Stimulated activated CD4-positive, alpha-beta T cell treated with anti-CD3 and anti-CD28 coated beads, Interleukin-12 subunit alpha, Interleukin-12 subunit beta, amount 100 ng/mL, for 24 hours (primary cell): ENCODE results near the gene CRACDL.

Experiments
- DNase-seq, 2 experiments: peaks; one replicate each; pipeline ENCODE4 v3.0.0-alpha.2; 2020; ENCODE audit warnings: low read depth in 2 of 2

CRACDL gene

GRCh38 chr2:98859323-98859722, 76.7 kb downstream of the CRACDL start:
- no peak for DNase-seq

DNA sequence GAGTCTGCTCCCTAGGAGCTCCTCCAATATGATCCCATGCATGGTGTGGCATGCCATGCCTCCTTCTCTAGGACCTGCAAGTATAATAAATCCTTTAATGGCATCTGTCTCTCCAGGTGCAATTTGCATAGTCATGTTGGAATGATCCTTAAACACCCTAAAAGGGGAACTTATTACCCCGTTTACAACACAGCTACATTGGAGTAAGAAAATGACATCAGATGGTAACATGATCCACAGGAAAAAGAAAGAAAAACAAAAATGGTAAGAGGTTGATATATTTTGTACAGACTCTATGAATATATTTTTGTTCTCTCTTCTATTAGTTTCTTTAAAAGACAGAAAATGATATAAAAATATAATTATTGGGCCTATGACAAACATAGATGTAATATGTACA, 79.0 kb downstream of the CRACDL start:
- DNase-seq, result no peak

DNA sequence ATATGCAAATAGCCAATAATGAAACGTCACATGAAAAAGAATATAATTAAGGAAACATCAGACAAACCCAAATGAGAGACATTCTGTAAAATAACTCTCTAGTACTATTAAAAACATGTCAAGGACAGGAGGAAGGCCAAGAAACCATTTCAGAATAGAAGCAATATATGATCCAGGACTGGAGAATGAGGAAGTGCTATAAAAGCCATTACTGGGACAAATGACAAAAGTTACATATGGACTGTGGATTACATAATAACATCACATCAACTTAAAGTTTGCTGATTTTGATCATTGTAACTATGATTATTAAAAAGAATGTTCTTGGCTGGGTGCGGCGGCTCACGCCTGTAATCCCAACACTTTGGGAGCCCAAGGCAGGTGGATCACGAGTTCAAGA, 81.3 kb downstream of the CRACDL start:
- DNase-seq, result no peak

GRCh38 chr2:98852932-98853331, 83.1 kb downstream of the CRACDL start:
- no peak for DNase-seq

DNA sequence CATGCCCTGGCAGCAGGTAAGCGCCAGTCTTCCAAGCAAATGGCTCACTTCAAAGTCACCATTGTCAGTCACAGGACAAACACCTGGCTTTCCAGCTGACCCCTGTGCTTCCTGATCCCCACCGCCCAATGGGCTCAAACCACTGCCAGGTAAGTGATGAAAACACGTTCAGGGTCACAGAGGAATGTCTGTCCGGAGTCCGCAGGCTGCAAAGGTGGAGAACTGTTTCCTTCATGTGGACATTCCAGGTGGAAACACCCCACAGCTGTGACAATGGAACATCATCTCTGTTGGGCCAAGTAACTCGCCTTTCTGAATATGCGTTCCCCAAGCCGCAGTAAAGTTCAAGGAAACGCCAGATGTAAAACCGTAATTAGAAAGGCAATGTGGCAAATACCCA, 86.0 kb downstream of the CRACDL start:
- DNase-seq, result no peak

- no peak for DNase-seq
Observed at GRCh38 chr2:98849113-98849512, 86.9 kb downstream of the CRACDL start.

DNA sequence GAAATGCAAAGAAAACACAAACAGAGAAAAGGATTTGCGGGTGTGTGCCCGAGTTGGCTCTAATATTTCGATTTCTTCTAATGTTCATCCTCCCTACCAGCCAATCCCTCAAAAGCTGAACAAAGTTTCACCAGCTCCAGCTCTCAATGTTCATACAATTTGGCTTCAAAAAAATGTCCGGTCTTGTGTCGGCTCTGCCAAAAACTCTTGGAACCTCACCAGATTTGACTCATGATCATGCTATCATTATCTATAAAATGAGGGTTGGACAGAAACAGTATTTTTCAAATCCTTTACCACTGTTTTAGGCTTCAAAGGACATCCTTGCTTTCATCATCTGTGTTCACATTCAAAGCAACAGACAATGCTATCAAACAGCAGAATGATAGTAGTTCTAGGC, 88.2 kb downstream of the CRACDL start:
- DNase-seq, result no peak

DNA sequence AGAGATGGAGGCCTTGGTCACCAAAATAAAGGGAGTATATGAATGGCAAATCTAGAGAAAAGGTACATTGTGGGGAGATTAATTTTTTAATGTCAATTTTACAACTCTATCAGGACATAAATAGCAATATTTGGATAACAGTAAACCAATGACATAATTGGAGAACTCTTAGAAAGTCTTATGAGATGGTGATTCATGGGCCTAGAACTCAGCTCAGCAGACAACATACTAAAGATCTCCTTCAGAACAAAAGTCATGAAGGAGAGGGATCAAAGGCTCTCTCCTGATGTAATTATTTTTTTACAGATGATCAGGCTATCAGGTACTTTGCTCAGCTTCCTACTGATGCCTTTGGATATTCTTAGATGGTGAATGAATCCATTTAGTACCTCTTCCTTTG, 90.0 kb downstream of the CRACDL start:
- no peak for DNase-seq

DNA sequence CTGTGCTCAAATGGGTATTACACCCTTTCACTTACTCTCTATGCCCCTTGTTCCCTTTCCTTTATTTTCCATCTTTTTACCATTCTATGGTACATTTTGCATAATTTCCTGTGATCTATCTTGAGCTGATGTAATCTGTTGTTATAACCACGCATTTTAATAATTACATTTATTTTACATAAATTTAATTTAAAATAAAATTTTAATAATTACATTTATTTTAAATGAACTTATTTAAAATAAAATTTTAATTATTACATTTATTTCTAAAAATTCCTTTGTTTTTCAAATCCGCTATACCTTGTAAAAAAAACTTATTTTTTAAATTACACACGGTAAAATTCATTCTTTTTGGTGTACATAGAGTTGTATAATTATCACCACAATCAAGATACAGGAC, 93.9 kb downstream of the CRACDL start:
- DNase-seq, result no peak

GRCh38 chr2:98839292-98839691, 96.7 kb downstream of the CRACDL start:
- no peak for DNase-seq

DNA sequence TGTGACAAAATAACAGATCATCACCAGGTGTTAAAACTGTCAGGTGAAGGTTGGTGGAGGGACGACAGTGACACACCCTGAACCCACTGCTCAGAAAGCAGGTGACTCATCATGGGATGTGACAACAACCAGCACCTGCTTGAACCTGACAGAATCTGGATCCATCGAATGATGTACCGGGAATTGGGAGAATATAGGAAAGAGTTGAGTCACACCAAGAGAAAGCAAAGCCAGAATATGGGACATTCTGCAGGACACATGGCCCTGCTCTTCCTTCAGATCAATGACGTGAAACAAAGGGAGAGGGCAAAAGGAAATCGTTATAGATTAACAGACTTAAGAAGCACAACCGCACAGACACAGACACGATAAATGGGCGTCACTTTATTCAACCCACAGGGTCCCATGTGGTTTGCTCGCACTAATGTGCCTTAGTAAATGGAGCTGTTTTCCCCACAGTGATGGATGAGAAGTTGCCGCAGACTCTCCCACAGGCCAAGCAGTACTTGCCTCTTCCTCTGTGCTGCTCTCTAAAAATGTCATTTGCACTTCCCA, 100.1 kb downstream of the CRACDL start:
- no peak for DNase-seq

DNA sequence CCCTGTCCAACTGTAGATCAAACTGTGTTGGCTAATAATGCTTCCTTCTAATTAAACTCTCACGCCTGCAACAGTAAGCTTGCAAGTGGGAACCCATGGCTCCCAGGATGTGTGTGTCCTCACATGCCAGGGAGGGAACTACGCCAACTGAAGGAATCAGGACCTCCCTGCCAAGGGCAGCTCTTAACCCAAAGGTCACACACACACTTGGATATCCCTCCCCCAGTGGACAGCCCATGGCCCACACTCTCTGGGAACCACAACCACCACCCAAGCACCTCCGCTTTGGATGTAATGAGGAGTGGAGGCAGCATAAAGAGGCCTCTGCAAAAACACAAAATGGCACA, 102.1 kb downstream of the CRACDL start:
- no peak for DNase-seq

GRCh38 chr2:98833172-98833916, 102.7 kb downstream of the CRACDL start:
- no peak for DNase-seq

DNA sequence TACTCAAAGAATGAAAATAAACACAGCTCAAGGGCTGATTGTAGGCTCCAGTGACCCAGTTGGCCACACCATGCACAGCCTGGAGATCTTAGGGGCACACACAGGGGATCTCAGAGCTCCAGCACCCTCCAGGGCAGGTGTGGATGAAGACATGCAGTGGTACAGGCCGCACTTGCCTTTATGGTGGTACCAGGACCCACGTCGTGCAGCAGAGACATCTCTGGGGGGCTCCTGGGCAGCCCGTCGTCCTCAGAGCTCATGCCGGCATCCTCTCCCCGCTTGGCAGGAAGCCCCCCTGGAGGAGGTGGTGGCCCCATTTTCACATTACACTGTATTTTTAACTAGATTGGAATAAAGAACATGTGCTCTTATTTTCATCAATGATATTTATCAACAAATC, 103.9 kb downstream of the CRACDL start:
- DNase-seq, result no peak

DNA sequence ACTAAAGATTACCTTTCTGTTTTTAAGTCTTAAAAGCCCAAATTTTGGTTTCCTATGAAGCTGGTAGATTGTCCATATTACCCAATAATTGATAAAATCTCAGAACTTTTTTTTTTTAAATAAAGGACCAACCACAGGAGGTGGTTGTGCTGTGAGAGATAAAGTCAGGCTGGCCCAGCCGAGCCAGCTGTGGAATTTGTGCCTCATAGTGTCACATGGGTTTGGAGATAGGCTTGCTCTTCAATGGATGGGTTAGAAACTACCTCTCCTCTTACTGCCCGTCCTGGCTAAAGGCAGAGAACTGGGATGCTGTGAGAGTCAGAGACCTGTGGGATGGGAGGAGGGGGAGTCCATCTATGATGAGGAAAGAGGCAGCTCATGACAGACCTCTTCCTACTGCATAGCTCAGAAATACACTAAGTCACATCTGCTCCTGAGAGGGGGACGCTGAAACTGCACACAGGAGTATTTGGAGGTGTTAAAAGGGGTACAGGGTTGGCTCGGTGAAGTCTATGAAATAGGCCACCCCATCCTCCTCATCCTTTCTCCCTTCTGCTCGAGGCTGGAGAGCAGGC, 105.4 kb downstream of the CRACDL start:
- DNase-seq, result no peak

- DNase-seq, result no peak
Observed at GRCh38 chr2:98829581-98830270, 106.3 kb downstream of the CRACDL start.

DNA sequence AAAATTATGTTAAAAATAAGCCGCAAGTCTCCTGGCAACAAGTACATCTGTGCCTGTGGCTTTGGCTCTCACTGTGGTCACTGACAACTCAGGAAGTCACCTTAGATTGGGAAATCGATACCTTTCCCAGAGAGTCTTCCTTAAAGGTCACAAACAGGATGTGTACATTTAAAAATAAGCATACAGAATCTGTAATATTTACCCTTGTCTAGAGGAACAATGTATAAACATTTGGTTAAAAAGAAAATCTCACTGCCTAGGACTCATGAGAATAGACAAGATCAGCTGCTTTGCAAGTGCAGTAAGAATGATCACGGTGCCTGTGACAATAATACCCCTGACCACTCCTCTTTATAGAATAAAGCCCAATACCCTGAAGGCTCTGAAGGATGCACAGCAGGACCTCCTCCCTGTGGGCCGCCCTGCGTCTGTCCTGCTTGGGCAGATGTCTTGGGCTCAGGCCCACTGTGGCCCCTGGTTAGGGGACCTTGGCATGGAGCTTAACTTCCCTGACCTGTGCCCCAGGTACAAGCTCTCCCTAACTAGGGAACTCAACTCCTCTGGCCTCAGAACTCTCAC, 107.1 kb downstream of the CRACDL start:
- no peak for DNase-seq

- no peak for DNase-seq
Observed at GRCh38 chr2:98828369-98828744, 107.7 kb downstream of the CRACDL start.

DNA sequence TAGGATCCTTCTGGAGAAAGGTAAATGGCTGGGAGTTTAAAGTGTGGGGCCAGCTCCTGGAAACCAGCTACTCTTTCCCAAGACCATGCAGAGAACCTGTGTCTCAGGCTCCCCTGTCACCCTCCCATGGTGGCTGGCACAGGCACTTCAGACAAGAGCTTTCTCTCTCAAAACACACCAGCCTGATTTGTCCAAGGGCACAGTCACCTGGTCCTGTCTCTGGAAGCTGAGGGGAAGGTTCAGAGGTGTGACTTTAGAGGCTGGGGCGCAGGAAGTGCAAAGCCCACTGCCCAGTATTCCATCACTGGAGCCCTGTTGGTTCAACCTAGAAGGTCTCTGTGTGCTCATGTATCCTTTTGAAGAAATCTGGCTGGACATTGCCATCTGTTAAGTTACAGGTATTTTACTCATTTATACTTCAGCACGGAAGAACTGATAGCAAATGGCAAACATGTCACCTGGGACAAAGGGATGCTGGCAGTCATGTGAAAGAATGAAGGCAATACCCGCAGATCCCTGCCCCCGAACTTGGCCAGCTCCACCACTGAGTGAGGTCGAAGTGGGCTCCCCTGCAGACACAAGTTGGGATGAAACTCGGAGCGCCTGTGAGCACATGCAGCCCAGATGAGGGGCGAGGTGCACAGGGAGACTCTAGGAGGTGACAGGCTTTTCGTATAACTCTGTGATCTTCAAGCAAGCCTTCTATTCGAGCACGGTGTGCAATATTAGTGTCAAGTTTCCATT, 108.2 kb downstream of the CRACDL start:
- DNase-seq, result no peak

GRCh38 chr2:98826856-98827255, 109.2 kb downstream of the CRACDL start:
- no peak for DNase-seq

- DNase-seq, result no peak
Observed at GRCh38 chr2:98825858-98826257, 110.2 kb downstream of the CRACDL start.

DNA sequence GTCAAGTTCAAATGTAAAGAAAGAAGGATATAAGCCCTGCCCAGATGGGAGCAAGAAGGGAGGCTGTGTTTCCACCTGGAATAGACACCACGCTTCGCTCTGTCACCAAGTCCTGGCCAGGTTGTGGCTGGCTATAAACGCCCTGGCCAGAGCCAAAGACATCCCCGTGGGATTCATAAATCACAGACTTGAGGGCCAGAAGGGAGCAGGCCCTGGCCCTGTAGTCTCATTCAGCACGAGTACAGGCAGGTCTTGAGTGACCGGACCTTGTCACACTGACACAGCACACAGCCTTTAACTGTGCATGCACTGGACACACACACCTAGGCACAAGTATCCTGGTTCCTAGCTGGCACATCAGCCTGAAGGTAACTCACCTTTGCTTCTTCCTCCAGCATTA, 110.6 kb downstream of the CRACDL start:
- DNase-seq, result no peak
